B cell (primary cell): Measurements from ENCODE around the gene AIM2. TPM values are rescaled to one million over a fixed set of nuclear protein-coding genes. Genes with fewer than 3 reads are reported as not detected.

Experiments used
- ATAC-seq: fragments of 200-7000 bp; cut with Tn5 transposase; one replicate; pipeline ENCODE4 v1.10.0; 2021; ENCODE audit warnings: low read depth, mild to moderate bottlenecking, moderate number of reproducible peaks, moderate library complexity
- CTCF ChIA-PET: fragments of 350-600 bp; sonication (Branson Sonifier 250); formaldehyde crosslinking; loops from one replicate; lab custom pipeline; 2021; ENCODE audit warnings: antibody characterized with exemption, inconsistent platforms; lab: Charles Lee
- POLR2A ChIA-PET: fragments of 350-600 bp; sonication (Branson Sonifier 250); formaldehyde crosslinking; loops from one replicate; lab custom pipeline; 2021; ENCODE audit warnings: antibody characterized with exemption; lab: Charles Lee
- DNase-seq: peaks from one replicate; pipeline ENCODE4 v3.0.0; 2013
- H2AFZ ChIP-seq: 2 replicates; pipeline ENCODE4 v1.6.1; 2012; ENCODE audit warnings: mild to moderate bottlenecking, low read depth, low read length; ENCODE audit not compliant: insufficient read depth, poor library complexity, severe bottlenecking
- H3K27ac ChIP-seq, 2 donors: 1 replicate in 1 of 2; 2 replicates in 1 of 2; pipeline ENCODE4 v1.5.1; 2012 to 2013; ENCODE audit warnings: low read length in 2 of 2, mild to moderate bottlenecking in 2 of 2, moderate library complexity in 1 of 2
- H3K27me3 ChIP-seq, 4 experiments: fragments of 200-600 bp in 1 of 4; sonication (generic) in 1 of 4; replicated peaks in 1 of 4; 1 replicate in 2 of 4; 2 replicates in 2 of 4; pipeline versions ENCODE4 v1.6.1 to v1.7.0; 2013 to 2016; ENCODE audit warnings: low read length in 3 of 4, mild to moderate bottlenecking in 2 of 4, mixed read lengths in 1 of 4, moderate library complexity in 1 of 4; ENCODE audit not compliant: insufficient read depth in 4 of 4, control insufficient read depth in 3 of 4; ENCODE audit errors: control extremely low read depth in 1 of 4
- H3K36me3 ChIP-seq, 2 experiments: replicated peaks in 1 of 2; 1 replicate in 1 of 2; 2 replicates in 1 of 2; pipeline versions ENCODE4 v1.6.1 to v1.7.1; 2013; ENCODE audit warnings: low read length in 1 of 2; ENCODE audit not compliant: insufficient read depth in 2 of 2, control insufficient read depth in 1 of 2; ENCODE audit errors: control extremely low read depth in 1 of 2, extremely low read depth in 1 of 2
- H3K4me1 ChIP-seq, 2 donors: fragments of 200-600 bp in 1 of 2; sonication (generic) in 1 of 2; 1 replicate in 1 of 2; 2 replicates in 1 of 2; pipeline versions ENCODE4 v1.5.1 to v1.6.1; 2013 to 2017; ENCODE audit warnings: low read length in 2 of 2; ENCODE audit not compliant: control insufficient read depth in 2 of 2, insufficient read depth in 2 of 2
- H3K4me2 ChIP-seq: replicated peaks from 2 replicates; pipeline ENCODE3; 2012; ENCODE audit warnings: mild to moderate bottlenecking, low read depth, low read length; ENCODE audit not compliant: poor library complexity, severe bottlenecking
- H3K4me3 ChIP-seq, 5 experiments: fragments of 200-600 bp in 1 of 5; sonication (generic) in 1 of 5; 1 replicate in 3 of 5; 2 replicates in 2 of 5; pipeline versions ENCODE4 v1.5.1 to v1.7.0; 2011 to 2016; ENCODE audit warnings: low read length in 4 of 5, mild to moderate bottlenecking in 4 of 5, low read depth in 2 of 5, control low read depth in 1 of 5, moderate library complexity in 1 of 5; ENCODE audit not compliant: insufficient read depth in 1 of 5; ENCODE audit errors: control extremely low read depth in 1 of 5, extremely low read depth in 1 of 5
- H3K79me2 ChIP-seq: fragments of 200-600 bp; sonication (generic); one replicate; pipeline ENCODE4 v1.6.0; 2016; ENCODE audit warnings: low read length; ENCODE audit not compliant: control insufficient read depth, insufficient read depth
- H3K9ac ChIP-seq: fragments of 200-600 bp; sonication (generic); 2 replicates; pipeline ENCODE4 v1.6.1; 2017; ENCODE audit warnings: mild to moderate bottlenecking, low read length, moderate library complexity
- H3K9me3 ChIP-seq, 3 donors: one replicate each; pipeline versions ENCODE4 v1.6.1 to v1.7.1; 2013; ENCODE audit warnings: low read length in 2 of 3; ENCODE audit not compliant: control insufficient read depth in 2 of 3, insufficient read depth in 1 of 3; ENCODE audit errors: control extremely low read depth in 1 of 3
- H4K20me1 ChIP-seq: 2 replicates; pipeline ENCODE4 v1.6.0; 2012; ENCODE audit warnings: mild to moderate bottlenecking, low read length; ENCODE audit not compliant: insufficient read depth, control insufficient read depth, poor library complexity, severe bottlenecking
- H3K27ac Mint-ChIP-seq: one replicate; pipeline ENCODE4 v1.8.0; 2021; ENCODE audit warnings: mixed read lengths
- H3K27me3 Mint-ChIP-seq: one replicate; pipeline ENCODE4 v1.8.0; 2021; ENCODE audit warnings: mixed read lengths
- H3K4me1 Mint-ChIP-seq: one replicate; pipeline ENCODE4 v1.8.0; 2021; ENCODE audit warnings: mixed read lengths
- H3K4me3 Mint-ChIP-seq: one replicate; pipeline ENCODE4 v1.8.0; 2021; ENCODE audit warnings: mixed read lengths
- H3K9me3 Mint-ChIP-seq: one replicate; pipeline ENCODE4 v1.8.0; 2022; ENCODE audit warnings: mixed read lengths; ENCODE audit not compliant: insufficient read depth
- EZH2 ChIP-seq: IDR thresholded peaks from 2 replicates; pipeline ENCODE4 v1.6.1; 2012; ENCODE audit warnings: borderline replicate concordance, low read depth, mild to moderate bottlenecking, moderate library complexity, low read length; ENCODE audit not compliant: insufficient read depth, poor library complexity, severe bottlenecking
- WGBS: methylation state at CpG from one replicate; pipeline ENCODE4 v1.1.5; 2013; ENCODE audit warnings: missing lambda C conversion rate; ENCODE audit not compliant: insufficient coverage; 5-methylcytosine and 5-hydroxymethylcytosine counted together
- intact Hi-C: fragments of 100-400 bp; cut with micrococcal nuclease; formaldehyde crosslinking; loops from one replicate; pipeline ENCODE4 v1.10.0; 2022
- polyA plus RNA-seq: library from polyadenylated mRNA; depleted of rRNA; stranded (reverse); fragments of >200 nt; gene quantifications from 2 replicates; pipeline ENCODE4 v1.2.3, GENCODE V29; 2012
- total RNA-seq, 2 donors: library from RNA; stranded (reverse); fragments of 120-200 nt in 1 of 2; gene quantifications; 1 replicate in 1 of 2; 2 replicates in 1 of 2; pipeline versions ENCODE4 v1.2.3 to v1.2.4, GENCODE V29; 2013 to 2022
- TF ChIP-seq, protein P1 (sequence below): fragments of 200-600 bp; IDR thresholded peaks from one replicate; pipeline ENCODE4 v1.8.0; 2022; ENCODE audit warnings: antibody characterized with exemption, mild to moderate bottlenecking

Gene AIM2
- total and polyA plus RNA-seq, 2 donors (not counting 1 experiment from before 2014, with no cell fraction given): 40.4 to 68.4 TPM

- Histone ChIP-seq H3K9me3 (no peaks in the 10 kb centered on the region), H3K36me3 (peaks cover 0 to 9% of the 10 kb centered on the region in 2 experiments), H3K27me3 (no peaks in the 10 kb centered on the region), H3K79me2 (peaks cover 45% of the 10 kb centered on the region), H3K4me3 (no peak overlapping the region), H3K4me2 (peak overlapping the region; percentile 32), H4K20me1 (no peaks in the 10 kb centered on the region), H2AFZ (no peak overlapping the region), H3K4me1 (peaks cover 56 to 62% of the 10 kb centered on the region in 2 donors), H3K27ac (peak overlapping the region in 1 of 2 donors; percentile 89), H3K9ac (no peak overlapping the region)
- Mint-ChIP-seq H3K27ac (peak overlapping the region; percentile 86), H3K27me3 (no peaks in the 10 kb centered on the region), H3K4me1 (peaks cover 65% of the 10 kb centered on the region), H3K4me3 (peak overlapping the region; percentile 68), H3K9me3 (no peaks in the 10 kb centered on the region)
- DNase-seq (peak; percentile 69), ATAC-seq (no peak)
- ChIA-PET CTCF (interaction anchor here (0.6 to 7.3 kb wide), 34 partner anchors 8 to 1108 kb away, joined by 3 to 222 read pairs (median 6); partner anchors contain the start of gene IFI16), POLR2A (no interaction called here)
- TF ChIP-seq, protein P1, sequence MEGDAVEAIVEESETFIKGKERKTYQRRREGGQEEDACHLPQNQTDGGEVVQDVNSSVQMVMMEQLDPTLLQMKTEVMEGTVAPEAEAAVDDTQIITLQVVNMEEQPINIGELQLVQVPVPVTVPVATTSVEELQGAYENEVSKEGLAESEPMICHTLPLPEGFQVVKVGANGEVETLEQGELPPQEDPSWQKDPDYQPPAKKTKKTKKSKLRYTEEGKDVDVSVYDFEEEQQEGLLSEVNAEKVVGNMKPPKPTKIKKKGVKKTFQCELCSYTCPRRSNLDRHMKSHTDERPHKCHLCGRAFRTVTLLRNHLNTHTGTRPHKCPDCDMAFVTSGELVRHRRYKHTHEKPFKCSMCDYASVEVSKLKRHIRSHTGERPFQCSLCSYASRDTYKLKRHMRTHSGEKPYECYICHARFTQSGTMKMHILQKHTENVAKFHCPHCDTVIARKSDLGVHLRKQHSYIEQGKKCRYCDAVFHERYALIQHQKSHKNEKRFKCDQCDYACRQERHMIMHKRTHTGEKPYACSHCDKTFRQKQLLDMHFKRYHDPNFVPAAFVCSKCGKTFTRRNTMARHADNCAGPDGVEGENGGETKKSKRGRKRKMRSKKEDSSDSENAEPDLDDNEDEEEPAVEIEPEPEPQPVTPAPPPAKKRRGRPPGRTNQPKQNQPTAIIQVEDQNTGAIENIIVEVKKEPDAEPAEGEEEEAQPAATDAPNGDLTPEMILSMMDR: peak; percentile 94
- TF ChIP-seq EZH2: no peak
- intact Hi-C loops: loop anchor here (1.0 to 10.0 kb wide), 8 partner anchors 17 to 957 kb away; partner anchors contain the start of gene MNDA
Observed at GRCh38 chr1:159071970-159072582, 4.5 kb downstream of the AIM2 start.

GRCh38 chr1:159068886-159069285 lies 7.7 kb downstream of the AIM2 start:
- Histone ChIP-seq H4K20me1 (no peaks in the 10 kb centered on the region), H3K79me2 (peaks cover 49% of the 10 kb centered on the region), H3K4me1 (peaks cover 87% of the 10 kb centered on the region in 2 donors), H3K36me3 (peaks cover 0 to 21% of the 10 kb centered on the region in 2 experiments), H3K27me3 (no peaks in the 10 kb centered on the region), H3K9ac (no peak overlapping the region), H3K27ac (peak overlapping the region; percentile 89 to 96), H3K4me3 (peak overlapping the region in 1 of 5 experiments; percentile 33), H2AFZ (no peak overlapping the region), H3K9me3 (peaks cover 0 to 3% (median 0%) of the 10 kb centered on the region in 3 donors), H3K4me2 (peak overlapping the region; percentile 61)
- no peaks in the 10 kb centered on the region for H3K27me3 Mint-ChIP-seq
- H3K9me3 Mint-ChIP-seq: no peaks in the 10 kb centered on the region
- ATAC-seq (no peak), DNase-seq (no peak)
- H3K4me1 Mint-ChIP-seq: peaks cover 82% of the 10 kb centered on the region
- no peak for TF ChIP-seq EZH2
- TF ChIP-seq, protein P1: no peak
- no CpG with 5 or more reads among the region's 2 CpGs for WGBS
- H3K4me3 Mint-ChIP-seq: no peak overlapping the region
- H3K27ac Mint-ChIP-seq: peak overlapping the region; percentile 95
- intact Hi-C loops: loop anchor here (1.0 to 10.0 kb wide), 9 partner anchors 7 to 1342 kb away; partner anchors contain the start of genes AIM2 and CD1C
- ChIA-PET POLR2A (interaction anchor here (0.7 to 2.0 kb wide), 4 partner anchors 8 to 1606 kb away, joined by 5 to 23 read pairs (median 11); partner anchors contain the start of genes AIM2 and IFI16), CTCF (interaction anchor here (0.6 to 7.3 kb wide), 12 partner anchors 7 to 945 kb away, joined by 3 to 222 read pairs (median 6); partner anchors contain the start of gene AIM2)
